ENCODE results near the gene XPO4.

XPO4 gene

GRCh38 chr13:20833900-20834679 lies 68.5 kb downstream of the XPO4 start:
- Histone ChIP-seq H3K9me3 (ENCODE audit: insufficient read depth, low read length) (no peaks in the 10 kb centered on the region), H3K9me2 (replicated peaks; ENCODE audit: insufficient read depth, low read length) (no peaks in the 10 kb centered on the region), H3K79me2 (ENCODE audit: insufficient read depth, low read length) (no peaks in the 10 kb centered on the region), H3K27me3 (ENCODE audit: low read length) (no peaks in the 10 kb centered on the region), H3K36me3 (ENCODE audit: low read length) (no peaks in the 10 kb centered on the region; the same call in 1 of the 2 replicates), H3K9ac (ENCODE audit: low read length) (no peak overlapping the region), H3K27ac (ENCODE audit: low read depth, low read length) (no peak overlapping the region), H2AFZ (ENCODE audit: low read depth, low read length, severe bottlenecking) (no peak overlapping the region), H3F3A (ENCODE audit: insufficient read depth) (peaks cover 13% of the 10 kb centered on the region; the same call in 1 of the 2 replicates), H3K4me3 (ENCODE audit: insufficient read depth, low read length, poor library complexity, severe bottlenecking) (no peak overlapping the region), H3K4me2 (ENCODE audit: low read depth, low read length, poor library complexity, severe bottlenecking) (no peak overlapping the region), H4K20me1 (ENCODE audit: low read depth, low read length) (no peaks in the 10 kb centered on the region)
- TF ChIP-seq CTCF (IDR thresholded peaks at IDR 0.05; ENCODE audit: insufficient read depth, low read length, poor library complexity, severe bottlenecking) (no peak), EZH2phosphoT487 (conservative IDR thresholded peaks at IDR 0.05; ENCODE audit: low read length) (no peak)

GRCh38 chr13:20832861-20833260 lies 69.7 kb downstream of the XPO4 start:
- peaks cover 17% of the 10 kb centered on the region; the same call in 1 of the 2 replicates for H3F3A ChIP-seq (ENCODE audit: insufficient read depth)
- TF ChIP-seq CTCF (IDR thresholded peaks at IDR 0.05; ENCODE audit: insufficient read depth, low read length, poor library complexity, severe bottlenecking) (no peak), EZH2phosphoT487 (conservative IDR thresholded peaks at IDR 0.05; ENCODE audit: low read length) (no peak)
- no peaks in the 10 kb centered on the region for H3K9me2 ChIP-seq (replicated peaks; ENCODE audit: insufficient read depth, low read length)
- H3K79me2 ChIP-seq (ENCODE audit: insufficient read depth, low read length) = no peaks in the 10 kb centered on the region
- no peak overlapping the region for H3K27ac ChIP-seq (ENCODE audit: low read depth, low read length)
- H3K9me3 ChIP-seq (ENCODE audit: insufficient read depth, low read length) = no peaks in the 10 kb centered on the region
- no peaks in the 10 kb centered on the region for H3K27me3 ChIP-seq (ENCODE audit: low read length)
- H3K36me3 ChIP-seq (ENCODE audit: low read length) = no peaks in the 10 kb centered on the region; the same call in 1 of the 2 replicates
- no peak overlapping the region for H3K9ac ChIP-seq (ENCODE audit: low read length)
- no peak overlapping the region for H3K4me3 ChIP-seq (ENCODE audit: insufficient read depth, low read length, poor library complexity, severe bottlenecking)
- H2AFZ ChIP-seq (ENCODE audit: low read depth, low read length, severe bottlenecking) = no peak overlapping the region
- H4K20me1 ChIP-seq (ENCODE audit: low read depth, low read length) = no peaks in the 10 kb centered on the region
- no peak overlapping the region for H3K4me2 ChIP-seq (ENCODE audit: low read depth, low read length, poor library complexity, severe bottlenecking)

- Histone ChIP-seq H3F3A (ENCODE audit: insufficient read depth) (peaks cover 17% of the 10 kb centered on the region; the same call in 1 of the 2 replicates), H3K36me3 (ENCODE audit: low read length) (no peaks in the 10 kb centered on the region; the same call in 1 of the 2 replicates), H3K79me2 (ENCODE audit: insufficient read depth, low read length) (0 out of 2 replicates have a peak, but pooled peaks cover 2% of the 10 kb centered on the region), H3K9me3 (ENCODE audit: insufficient read depth, low read length) (no peaks in the 10 kb centered on the region), H2AFZ (ENCODE audit: low read depth, low read length, severe bottlenecking) (no peak overlapping the region), H4K20me1 (ENCODE audit: low read depth, low read length) (no peaks in the 10 kb centered on the region), H3K4me3 (ENCODE audit: insufficient read depth, low read length, poor library complexity, severe bottlenecking) (no peak overlapping the region), H3K9me2 (replicated peaks; ENCODE audit: insufficient read depth, low read length) (no peaks in the 10 kb centered on the region), H3K27me3 (ENCODE audit: low read length) (no peaks in the 10 kb centered on the region), H3K4me2 (ENCODE audit: low read depth, low read length, poor library complexity, severe bottlenecking) (no peak overlapping the region), H3K9ac (ENCODE audit: low read length) (no peak overlapping the region), H3K27ac (ENCODE audit: low read depth, low read length) (no peak overlapping the region)
- TF ChIP-seq CTCF (IDR thresholded peaks at IDR 0.05; ENCODE audit: insufficient read depth, low read length, poor library complexity, severe bottlenecking) = no peak
- no peak for TF ChIP-seq EZH2phosphoT487 (conservative IDR thresholded peaks at IDR 0.05; ENCODE audit: low read length)
Measured at GRCh38 chr13:20831933-20832332, 70.6 kb downstream of the XPO4 start.

Data from SU-DHL-6 (cell line).